ENCODE results near the gene STK36. TPM values are rescaled to one million over a fixed set of nuclear protein-coding genes. Genes with fewer than 3 reads are reported as not detected.
A peak's percentile ranks its signal among the peaks of the same experiment; 100 is the strongest.

Gene STK36
- total and polyA plus RNA-seq, 10 of the 15 experiments (the other 5 are each of a cell fraction or from before 2014, with no cell fraction given): 4.0 to 22.8 (median 16.7) TPM

- TF ChIP-seq SMAD5 (IDR thresholded peaks at IDR 0.05; ENCODE audit: low read depth): no peak
- TF ChIP-seq ZNF24 (IDR thresholded peaks at IDR 0.05): no peak
- no peak for TF ChIP-seq IRF4 (IDR thresholded peaks at IDR 0.05; ENCODE audit: low read depth, low read length)
- TF ChIP-seq HDAC6 (IDR thresholded peaks at IDR 0.05; ENCODE audit: unreplicated experiment): no peak
- TF ChIP-seq ZBTB40 (IDR thresholded peaks at IDR 0.05; ENCODE audit: borderline replicate concordance): no peak
Observed at GRCh38 chr2:218638372-218638771, 33.5 kb upstream of the STK36 start (continued).

- Histone ChIP-seq H4K20me1 (ENCODE audit: control insufficient read depth, insufficient read depth) (no peaks in the 10 kb centered on the region), H3K9me3 (replicated peaks; ENCODE audit: control insufficient read depth, insufficient read depth, low read length) (no peaks in the 10 kb centered on the region), H2AFZ (ENCODE audit: control insufficient read depth, low read depth, low read length) (no peak overlapping the region), H3K36me3 (ENCODE audit: control insufficient read depth in 2 of 2, insufficient read depth in 2 of 2, low read length in 1 of 2) (peaks cover 27 to 34% of the 10 kb centered on the region in 2 experiments), H3K4me1 (ENCODE audit: control insufficient read depth, insufficient read depth, low read length) (no peaks in the 10 kb centered on the region), H3K79me2 (ENCODE audit: control insufficient read depth, insufficient read depth, low read length) (no peaks in the 10 kb centered on the region), H3K9ac (ENCODE audit: control insufficient read depth, insufficient read depth, low read length) (no peak overlapping the region), H3K4me3 (no peak overlapping the region), H3K4me2 (ENCODE audit: control insufficient read depth, insufficient read depth) (no peak overlapping the region), H3K27me3 (replicated peaks in 1 of 2; ENCODE audit: control insufficient read depth in 2 of 2, insufficient read depth in 2 of 2, low read length in 1 of 2) (no peaks in the 10 kb centered on the region), H3K27ac (ENCODE audit: control insufficient read depth, insufficient read depth) (no peak overlapping the region)
- no peak for DNase-seq (ENCODE audit: low read depth, low spot score)
- POLR2A ChIA-PET: no interaction called here
- SMC1A ChIA-PET (ENCODE audit: uncharacterized antibody, unreplicated experiment): no interaction called here
- TF ChIP-seq POLR2A (IDR thresholded peaks at IDR 0.05; ENCODE audit: low read depth, low read length) (peak; percentile 45), ZNF622 (IDR thresholded peaks at IDR 0.05) (no peak), REST (IDR thresholded peaks at IDR 0.05; ENCODE audit: low read depth, low read length) (no peak)
- intact Hi-C loops (cut with micrococcal nuclease; ENCODE audit: unreplicated experiment) (no loop called here), in situ Hi-C loops (cut with MboI) (no loop called here)
- CTCF ChIA-PET: no interaction called here
- RAD21 ChIA-PET (ENCODE audit: unreplicated experiment): no interaction called here
- WGBS (ENCODE audit: insufficient coverage, insufficient replicate concordance, low lambda C conversion rate, missing lambda C conversion rate): 92% methylated on average over 18 of the region's 18 CpGs
- no peak for FAIRE-seq
- no peak for ATAC-seq
- no TSS peak for BruUV-seq (replicated peaks)
Observed at GRCh38 chr2:218642121-218642656, 29.7 kb upstream of the STK36 start.
